Brain microvascular endothelial cell (primary cell): ENCODE results near the gene PHLDA1.

Experiments
- DNase-seq: peaks from one replicate; pipeline ENCODE4 v3.0.0-alpha.2; 2020
- H3K27ac ChIP-seq: fragments of 250-450 bp; sonication (Bioruptor Pico); 2 replicates; pipeline ENCODE4 v1.5.1; 2020; ENCODE audit warnings: mild to moderate bottlenecking, moderate library complexity
- H3K27me3 ChIP-seq: fragments of 250-450 bp; sonication (Bioruptor Pico); replicated peaks from 2 replicates; pipeline ENCODE4 v1.5.1; 2020; ENCODE audit warnings: mild to moderate bottlenecking
- H3K36me3 ChIP-seq: fragments of 250-450 bp; sonication (Bioruptor Pico); replicated peaks from 2 replicates; pipeline ENCODE4 v1.5.1; 2020; ENCODE audit warnings: mild to moderate bottlenecking
- H3K4me3 ChIP-seq: 2 replicates; pipeline ENCODE4 v1.5.1; 2011; ENCODE audit warnings: low read depth, mild to moderate bottlenecking, control low read depth, low read length, moderate library complexity
- CTCF ChIP-seq: IDR thresholded peaks from 2 replicates; pipeline ENCODE4 v1.5.1; 2011; ENCODE audit warnings: low read depth, mild to moderate bottlenecking, moderate library complexity, low read length, control low read depth, inconsistent platforms; ENCODE audit errors: missing control alignments
- in situ Hi-C: cut with HindIII; loops from 2 replicates; pipeline ENCODE4 v1.10.0; 2017; ENCODE audit warnings: low sequenced_read_pairs, low pct_ligation_motif_present

PHLDA1 gene

GRCh38 chr12:76043377-76043776, 11.8 kb upstream of the PHLDA1 start:
- in situ Hi-C loops, result loop anchor here (25.0 kb wide), 1 partner anchor 506 kb away; no protein-coding TSS in a partner anchor
- TF ChIP-seq CTCF, result no peak

GRCh38 chr12:76042147-76042546, 10.6 kb upstream of the PHLDA1 start:
- no peak for DNase-seq
- no peaks in the 10 kb centered on the region for H3K27me3 ChIP-seq
- in situ Hi-C loops, result loop anchor here (25.0 kb wide), 1 partner anchor 505 kb away; no protein-coding TSS in a partner anchor
- no peak overlapping the region for H3K4me3 ChIP-seq
- no peak overlapping the region for H3K27ac ChIP-seq
- no peak for TF ChIP-seq CTCF
- peaks cover 14% of the 10 kb centered on the region for H3K36me3 ChIP-seq

More at GRCh38 chr12:76043377-76043776, 11.8 kb upstream of the PHLDA1 start:
- H3K27me3 ChIP-seq, result no peaks in the 10 kb centered on the region
- H3K27ac ChIP-seq, result no peak overlapping the region
- peaks cover 17% of the 10 kb centered on the region for H3K36me3 ChIP-seq
- no peak for DNase-seq
- no peak overlapping the region for H3K4me3 ChIP-seq

- in situ Hi-C loops, result loop anchor here (25.0 kb wide), 1 partner anchor 504 kb away; no protein-coding TSS in a partner anchor
- H3K4me3 ChIP-seq, result no peak overlapping the region
- no peak for TF ChIP-seq CTCF
- no peak overlapping the region for H3K27ac ChIP-seq
- DNase-seq, result no peak
- H3K36me3 ChIP-seq, result peaks cover 11% of the 10 kb centered on the region
- no peaks in the 10 kb centered on the region for H3K27me3 ChIP-seq
Observed at GRCh38 chr12:76041406-76041805, 9.8 kb upstream of the PHLDA1 start.

- Histone ChIP-seq H3K27me3 (no peaks in the 10 kb centered on the region), H3K4me3 (no peak overlapping the region), H3K36me3 (peaks cover 11% of the 10 kb centered on the region), H3K27ac (no peak overlapping the region)
- DNase-seq, result no peak
- in situ Hi-C loops, result loop anchor here (25.0 kb wide), 1 partner anchor 503 kb away; no protein-coding TSS in a partner anchor
- TF ChIP-seq CTCF, result no peak
Observed at GRCh38 chr12:76040461-76040860, 8.9 kb upstream of the PHLDA1 start.

GRCh38 chr12:76038176-76038575, 6.6 kb upstream of the PHLDA1 start:
- DNase-seq, result no peak
- in situ Hi-C loops, result loop anchor here (25.0 kb wide), 1 partner anchor 501 kb away; no protein-coding TSS in a partner anchor
- Histone ChIP-seq H3K4me3 (no peak overlapping the region), H3K27me3 (no peaks in the 10 kb centered on the region), H3K27ac (no peak overlapping the region), H3K36me3 (no peaks in the 10 kb centered on the region)
- TF ChIP-seq CTCF, result no peak
